Fibroblast of villous mesenchyme (primary cell): Measurements from ENCODE around the gene ADGRE1. TPM values are rescaled to one million over a fixed set of nuclear protein-coding genes. Genes with fewer than 3 reads are reported as not detected.

Source experiments
- DNase-seq: peaks from one replicate; pipeline ENCODE4 v3.0.0-alpha.2; 2010; ENCODE audit warnings: low read depth
- H3K4me3 ChIP-seq: 2 replicates; pipeline ENCODE4 v1.5.1; 2011; ENCODE audit warnings: low read depth, mild to moderate bottlenecking, low read length
- total RNA-seq: library from RNA; depleted of rRNA; stranded (reverse); fragments of >200 nt; gene quantifications from 2 replicates; pipeline ENCODE4 v1.2.3, GENCODE V29; 2012
- TF ChIP-seq, protein P1 (sequence below): IDR thresholded peaks from 2 replicates; pipeline ENCODE4 v1.5.1; 2012; ENCODE audit warnings: low read depth, mild to moderate bottlenecking, low read length; ENCODE audit not compliant: insufficient read depth

ADGRE1 gene
- total RNA-seq, 1 donor: not detected

DNA sequence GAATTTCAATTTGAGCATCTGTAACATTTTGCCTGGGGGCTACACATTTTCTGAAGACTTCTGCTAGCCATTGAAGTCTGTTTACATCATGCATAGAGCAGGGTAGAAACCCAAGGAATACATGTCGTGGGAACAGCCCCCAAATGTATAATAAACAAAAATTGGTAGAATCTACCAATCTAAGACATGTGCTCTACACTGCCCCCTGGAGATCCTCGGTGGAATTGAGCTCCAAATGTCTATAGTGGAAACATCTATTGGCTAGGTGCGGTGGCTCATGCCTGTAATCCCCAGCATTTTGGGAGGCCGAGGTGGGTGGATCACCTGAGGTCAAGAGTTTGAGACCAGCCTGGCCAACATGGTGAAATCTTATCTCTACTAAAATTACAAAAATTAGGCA, 76.6 kb downstream of the ADGRE1 start:
- no peak for DNase-seq
- TF ChIP-seq, protein P1, sequence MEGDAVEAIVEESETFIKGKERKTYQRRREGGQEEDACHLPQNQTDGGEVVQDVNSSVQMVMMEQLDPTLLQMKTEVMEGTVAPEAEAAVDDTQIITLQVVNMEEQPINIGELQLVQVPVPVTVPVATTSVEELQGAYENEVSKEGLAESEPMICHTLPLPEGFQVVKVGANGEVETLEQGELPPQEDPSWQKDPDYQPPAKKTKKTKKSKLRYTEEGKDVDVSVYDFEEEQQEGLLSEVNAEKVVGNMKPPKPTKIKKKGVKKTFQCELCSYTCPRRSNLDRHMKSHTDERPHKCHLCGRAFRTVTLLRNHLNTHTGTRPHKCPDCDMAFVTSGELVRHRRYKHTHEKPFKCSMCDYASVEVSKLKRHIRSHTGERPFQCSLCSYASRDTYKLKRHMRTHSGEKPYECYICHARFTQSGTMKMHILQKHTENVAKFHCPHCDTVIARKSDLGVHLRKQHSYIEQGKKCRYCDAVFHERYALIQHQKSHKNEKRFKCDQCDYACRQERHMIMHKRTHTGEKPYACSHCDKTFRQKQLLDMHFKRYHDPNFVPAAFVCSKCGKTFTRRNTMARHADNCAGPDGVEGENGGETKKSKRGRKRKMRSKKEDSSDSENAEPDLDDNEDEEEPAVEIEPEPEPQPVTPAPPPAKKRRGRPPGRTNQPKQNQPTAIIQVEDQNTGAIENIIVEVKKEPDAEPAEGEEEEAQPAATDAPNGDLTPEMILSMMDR: peak; percentile 18

DNA sequence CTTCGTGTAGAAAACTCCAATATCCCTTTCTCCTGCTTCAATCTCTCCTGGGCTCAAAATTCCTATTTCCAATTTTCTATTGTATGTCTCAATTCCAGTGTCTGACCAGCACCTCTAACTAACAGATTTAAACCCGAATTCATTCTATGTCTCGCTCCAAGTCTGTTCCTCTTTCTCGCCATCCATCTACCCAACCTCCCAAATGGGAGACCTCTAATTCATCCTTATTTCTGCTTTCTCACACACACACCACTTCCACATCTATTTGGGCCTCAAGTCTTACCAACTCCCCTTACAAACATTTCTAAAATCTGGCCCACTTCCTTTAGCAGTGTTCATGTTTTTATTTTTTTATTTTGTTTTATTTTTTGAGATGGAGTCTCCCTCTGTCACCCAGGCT, 80.6 kb downstream of the ADGRE1 start:
- H3K4me3 ChIP-seq: no peak overlapping the region
- no peak for DNase-seq
- TF ChIP-seq, protein P1: no peak

More for the DNA sequence above, 76.6 kb downstream of the ADGRE1 start:
- no peak overlapping the region for H3K4me3 ChIP-seq

GRCh38 chr19:6969490-6969889, 82.1 kb downstream of the ADGRE1 start:
- TF ChIP-seq, protein P1: no peak

GRCh38 chr19:6970021-6970420, 82.6 kb downstream of the ADGRE1 start:
- TF ChIP-seq, protein P1: no peak
- no peak overlapping the region for H3K4me3 ChIP-seq
- DNase-seq: no peak

More at GRCh38 chr19:6969490-6969889, 82.1 kb downstream of the ADGRE1 start:
- no peak for DNase-seq
- no peak overlapping the region for H3K4me3 ChIP-seq

DNA sequence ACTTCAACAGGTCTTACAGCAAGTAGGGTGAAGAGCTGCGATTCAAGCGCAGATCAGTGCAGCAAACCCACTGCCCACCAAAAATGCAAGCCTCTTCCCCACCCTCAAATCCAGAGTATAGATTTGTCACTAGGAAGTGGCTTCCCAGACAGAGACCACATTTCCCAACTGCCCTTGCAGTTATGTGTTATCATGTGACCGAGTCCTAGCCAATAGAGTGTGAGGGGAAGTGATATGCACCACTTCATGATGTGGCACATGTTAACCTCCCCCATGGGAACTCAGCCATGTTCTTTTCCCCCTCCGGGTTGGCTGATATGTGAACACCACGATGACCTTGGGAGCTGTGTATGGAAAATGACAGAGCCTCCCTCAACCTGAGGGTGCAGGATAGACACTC, 83.1 kb downstream of the ADGRE1 start:
- TF ChIP-seq, protein P1: no peak
- no peak for DNase-seq

DNA sequence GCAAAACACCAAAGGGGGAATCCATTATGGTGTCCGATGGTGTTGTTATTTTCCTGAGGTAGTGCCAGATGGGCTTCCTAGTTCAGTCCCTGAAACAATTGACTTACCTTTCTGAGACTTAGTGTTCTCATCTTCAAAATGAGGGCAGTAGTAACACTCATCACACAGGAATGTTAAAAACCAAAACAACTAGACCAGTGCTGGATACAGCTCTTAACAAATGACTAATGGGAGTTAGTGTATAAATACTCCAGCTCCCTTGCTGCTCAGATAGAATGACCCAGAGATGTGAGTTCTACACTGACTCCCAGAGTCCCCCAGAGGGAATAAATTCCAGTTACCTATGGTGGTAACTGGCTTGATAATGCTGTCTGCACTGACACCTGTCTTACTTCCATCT, 84.0 kb downstream of the ADGRE1 start:
- peak; percentile 2 for DNase-seq
- TF ChIP-seq, protein P1: no peak
- no peak overlapping the region for H3K4me3 ChIP-seq

More for the DNA sequence above, 83.1 kb downstream of the ADGRE1 start:
- H3K4me3 ChIP-seq: no peak overlapping the region

DNA sequence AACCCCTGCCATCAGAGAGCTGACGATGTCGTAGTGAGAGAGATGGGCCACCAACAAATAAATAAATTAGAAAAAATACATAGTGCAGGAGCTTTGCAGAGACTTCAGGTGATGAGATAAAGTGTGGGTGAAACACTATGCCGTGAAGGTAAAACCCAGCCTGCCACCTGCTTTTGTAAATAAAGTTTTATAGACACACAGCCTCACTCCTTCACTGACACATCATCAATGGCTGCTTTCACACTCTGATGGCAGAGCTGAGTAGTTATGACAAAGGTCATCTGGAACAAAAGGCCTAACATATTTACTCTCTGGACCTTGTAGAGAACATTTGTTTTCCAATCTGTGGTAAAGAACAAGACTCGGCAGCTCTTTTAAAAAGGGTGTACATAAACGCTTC, 88.8 kb downstream of the ADGRE1 start:
- H3K4me3 ChIP-seq: no peak overlapping the region
- DNase-seq: no peak
- TF ChIP-seq, protein P1: no peak
